G401.6 (cell line): Measurements from ENCODE around the gene MIGA2.
A peak's percentile ranks its signal among the peaks of the same experiment; 100 is the strongest.
"Not testable (repeated sequence)": the region's sequence is repeated elsewhere in the genome, so short reads cannot be mapped to it uniquely, and the experiment has no call there.

Experiments used
- FAIRE-seq: peaks from 2 replicates; lab custom pipeline; 2012; peaks lifted over from hg19 to GRCh38; lab: Jason Lieb, UNC

MIGA2 gene

DNA sequence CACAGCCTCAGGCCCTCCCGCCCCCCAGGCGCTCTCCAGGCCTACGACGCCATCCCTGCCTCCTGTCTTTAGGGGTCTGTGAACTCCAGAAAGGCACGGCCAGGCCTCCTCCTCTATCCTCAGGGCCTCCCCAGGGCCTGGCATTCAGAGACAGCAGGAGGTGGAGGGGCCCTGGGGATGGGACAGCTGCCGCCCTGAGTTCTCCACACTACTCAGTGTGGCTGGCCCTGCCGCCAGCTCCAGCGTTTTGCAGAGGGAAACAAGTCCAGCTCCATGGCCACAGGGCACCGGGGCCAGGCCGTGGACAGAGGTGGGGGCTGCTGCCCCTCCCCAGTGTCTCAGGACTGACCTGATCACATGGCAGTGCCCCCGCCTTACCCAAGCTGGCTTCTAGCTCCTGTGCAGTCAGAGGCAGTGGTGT is 24.7 kb upstream of the MIGA2 start:
- no peak for FAIRE-seq

GRCh38 chr9:129012343-129012742 is 24.1 kb upstream of the MIGA2 start:
- no peak for FAIRE-seq

- no peak for FAIRE-seq
Observed at GRCh38 chr9:129012893-129013448, 23.5 kb upstream of the MIGA2 start.

- FAIRE-seq = no peak
Observed at GRCh38 chr9:129013674-129014073, 22.8 kb upstream of the MIGA2 start.

- FAIRE-seq = no peak
Observed at GRCh38 chr9:129014124-129014523, 22.3 kb upstream of the MIGA2 start.

DNA sequence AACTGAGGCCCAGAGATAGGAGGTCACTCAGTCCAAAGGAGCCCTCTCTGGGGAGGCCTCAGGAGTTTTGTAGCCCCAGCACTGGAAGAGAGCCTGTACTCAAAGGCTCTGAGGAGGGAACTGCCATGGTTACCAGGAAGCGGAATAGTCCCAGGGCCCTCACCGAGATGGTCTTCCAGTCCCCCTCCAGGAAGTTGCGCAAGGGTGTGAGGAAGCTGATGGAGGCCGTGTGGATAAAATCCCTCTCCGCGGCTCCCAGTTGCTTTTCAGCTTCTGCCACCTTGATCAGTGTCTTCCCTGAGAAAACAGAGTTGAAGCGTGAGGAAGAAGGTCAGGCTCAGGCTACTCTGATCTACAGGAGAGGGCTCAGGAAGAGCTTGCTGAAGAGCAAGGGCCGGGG is 21.8 kb upstream of the MIGA2 start:
- FAIRE-seq = no peak

- no peak for FAIRE-seq
Observed at GRCh38 chr9:129021091-129021490, 15.3 kb upstream of the MIGA2 start.

DNA sequence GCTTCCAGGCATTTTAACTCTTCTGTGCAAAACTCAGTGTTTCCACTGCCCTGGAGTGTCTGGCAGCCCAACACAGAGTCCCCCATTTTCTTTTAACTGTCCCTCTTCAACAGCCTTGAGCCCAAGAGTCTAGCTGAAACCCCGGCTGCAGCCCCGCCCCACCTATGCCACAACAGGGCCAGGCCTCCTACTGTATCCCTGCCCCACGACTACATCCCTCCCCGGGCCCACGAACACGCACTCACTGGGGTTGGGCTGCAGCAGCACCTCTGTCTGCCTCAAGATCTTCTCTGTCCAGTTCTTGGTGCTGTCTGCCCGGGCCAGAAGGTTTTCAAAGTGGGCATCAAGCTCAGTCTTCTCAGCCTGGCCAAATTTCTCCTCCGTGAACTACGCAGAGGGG is 14.4 kb upstream of the MIGA2 start:
- FAIRE-seq = no peak

DNA sequence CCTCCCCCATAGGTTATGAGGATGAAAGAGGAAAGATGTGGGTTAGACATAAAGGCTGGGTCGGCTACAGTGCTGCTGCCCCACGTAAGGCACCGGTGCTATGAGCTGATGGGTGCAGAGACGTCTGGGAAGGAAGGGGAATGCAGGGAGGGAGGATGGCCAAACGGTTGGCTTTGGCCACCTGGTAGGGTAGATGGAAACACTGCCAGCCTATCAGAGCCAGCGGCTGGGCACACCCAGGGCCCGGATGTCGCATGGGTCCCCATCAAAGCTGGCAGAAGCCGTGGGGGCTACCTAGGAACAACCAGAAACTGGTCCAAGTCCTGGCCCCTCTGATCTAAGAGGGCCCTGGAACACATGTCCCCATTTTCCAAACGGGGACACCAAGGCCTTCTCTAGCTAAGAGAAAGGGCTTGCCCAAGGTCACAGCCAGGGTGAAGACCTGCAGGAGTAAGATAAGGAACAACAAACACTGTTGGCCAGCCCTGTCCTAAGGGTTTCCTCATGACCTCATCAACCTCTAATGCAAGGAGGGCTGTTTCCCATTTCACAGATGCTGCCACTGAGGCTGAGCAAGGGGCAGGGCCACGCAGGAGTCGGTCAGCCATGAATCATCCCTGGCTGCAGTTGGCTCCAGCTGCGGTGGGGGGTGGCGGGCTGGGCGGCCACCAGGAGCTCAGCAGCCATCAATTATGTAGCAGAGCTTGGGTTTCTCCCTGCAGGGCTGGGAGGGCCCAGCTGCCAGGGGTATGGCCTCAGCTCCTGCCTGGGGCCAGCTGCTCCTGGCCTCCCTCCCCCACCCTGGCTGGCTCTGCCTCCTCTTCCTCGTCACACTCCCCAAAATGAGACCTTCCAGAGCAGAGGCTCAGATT is 13.2 kb upstream of the MIGA2 start:
- no peak for FAIRE-seq

DNA sequence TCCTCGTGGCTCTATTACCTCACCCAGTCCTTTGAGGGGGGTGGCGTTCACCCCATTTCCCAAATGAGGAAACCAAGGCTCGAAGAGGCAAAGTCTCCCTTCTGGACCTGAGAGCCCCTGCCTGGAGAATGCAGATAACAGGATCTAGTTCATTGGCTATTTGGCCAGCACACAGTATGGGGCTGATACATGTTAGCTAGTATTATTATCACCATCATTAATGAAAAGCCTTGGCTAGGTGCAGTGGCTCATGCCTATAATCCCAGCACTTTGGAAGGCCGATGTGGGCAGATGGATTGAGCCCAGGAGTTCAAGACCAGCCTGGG is 12.6 kb upstream of the MIGA2 start:
- FAIRE-seq = no peak

GRCh38 chr9:129026442-129027223 is 9.8 kb upstream of the MIGA2 start:
- no peak for FAIRE-seq

- FAIRE-seq = no peak
Observed at GRCh38 chr9:129027224-129027684, 9.2 kb upstream of the MIGA2 start.

DNA sequence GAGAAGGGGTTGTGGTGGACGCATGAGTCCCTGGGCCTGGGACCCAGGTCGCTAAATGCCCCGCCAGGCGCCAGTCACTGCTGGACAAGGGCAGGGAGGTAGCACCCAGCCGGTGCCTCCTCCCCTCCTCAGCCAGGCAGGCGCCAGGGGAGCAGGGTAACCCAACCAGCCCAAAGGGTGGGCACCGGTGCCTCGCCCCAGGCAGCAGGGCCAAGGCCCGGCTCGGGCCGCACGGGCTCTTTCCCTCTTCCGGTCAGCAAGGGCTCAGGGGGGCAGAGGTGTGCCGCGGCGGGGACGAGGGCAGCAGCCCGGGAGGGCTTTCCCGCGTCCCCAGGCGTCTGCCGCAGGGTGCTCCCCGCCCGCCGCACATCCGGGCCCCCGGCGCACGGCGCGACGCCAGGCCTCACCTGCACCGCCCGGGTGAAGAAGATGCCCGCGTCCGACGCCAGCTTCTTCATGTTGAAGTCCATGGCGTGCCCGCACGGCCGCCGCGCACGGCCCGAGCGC is 8.7 kb upstream of the MIGA2 start:
- FAIRE-seq = no peak

DNA sequence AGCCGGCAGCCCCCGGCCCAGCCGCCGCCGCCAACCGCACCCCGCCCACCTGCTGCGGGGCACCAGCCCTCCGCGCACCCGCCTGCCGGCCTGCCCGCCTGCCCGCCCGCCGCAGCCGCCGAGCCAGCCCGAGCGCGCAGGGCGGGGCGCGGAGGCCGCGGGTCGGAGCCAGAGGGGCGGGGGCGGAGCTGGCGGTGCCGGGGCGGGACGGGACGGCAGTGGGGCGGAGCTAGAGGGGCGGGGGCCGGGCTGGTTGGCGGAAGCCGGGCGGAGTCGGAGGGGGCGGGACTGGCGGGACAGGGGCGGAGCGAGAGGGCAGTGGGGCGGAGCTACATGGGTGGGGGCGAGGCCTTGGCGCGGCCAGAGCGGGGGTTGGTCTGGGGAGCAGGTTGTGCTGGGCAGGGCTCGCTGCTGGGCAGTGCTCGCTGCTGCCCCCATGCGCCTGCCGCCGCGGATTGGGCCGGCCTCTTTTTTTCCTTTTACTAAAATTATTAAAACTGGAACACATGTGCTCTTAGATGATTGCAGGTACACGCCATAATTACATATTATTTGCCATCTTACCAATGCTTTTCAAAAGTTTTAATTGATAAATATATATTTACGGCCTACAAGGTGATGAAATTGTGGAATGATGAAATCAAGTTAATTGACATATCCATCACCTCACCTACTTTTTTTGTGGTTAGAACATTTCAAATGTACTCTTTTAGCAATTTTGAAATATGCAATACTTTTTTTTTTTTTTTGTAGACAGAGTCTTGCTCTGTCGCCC is 8.0 kb upstream of the MIGA2 start, which contains the start of gene SH3GLB2:
SH3GLB2 (minus strand) TSS at position 140 of the 775 bp plus-strand sequence. CDS start 177 bp downstream, outside the sequence.
- peak; percentile 37 for FAIRE-seq

- no peak for FAIRE-seq
Observed at GRCh38 chr9:129030191-129030590, 6.2 kb upstream of the MIGA2 start.

GRCh38 chr9:129031514-129031913 is 4.9 kb upstream of the MIGA2 start:
- FAIRE-seq = no peak

- no peak for FAIRE-seq
Observed at GRCh38 chr9:129032541-129033159, 3.8 kb upstream of the MIGA2 start.

DNA sequence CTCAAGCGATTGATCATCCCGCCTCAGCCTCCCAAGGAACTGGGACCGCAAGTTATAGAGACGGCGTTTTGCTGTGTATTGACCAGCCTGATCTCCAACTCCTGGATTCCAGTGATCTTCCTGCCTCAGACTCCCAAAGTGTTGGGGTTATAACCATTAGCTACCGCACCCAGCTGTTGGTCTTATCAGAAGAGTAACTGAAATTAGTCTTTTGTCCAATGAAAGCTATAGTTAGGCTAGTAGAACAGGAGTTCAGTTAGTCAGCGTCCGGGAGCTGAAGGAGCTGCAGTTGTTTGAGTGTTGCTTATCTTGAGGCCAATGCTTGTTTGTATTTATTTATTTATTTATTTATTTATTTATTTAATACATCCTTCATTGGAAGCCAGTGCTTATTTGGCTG is 3.2 kb upstream of the MIGA2 start:
- FAIRE-seq = no peak

GRCh38 chr9:129035838-129036237 is 588 bp upstream of the MIGA2 start:
- FAIRE-seq = not testable (repeated sequence)

DNA sequence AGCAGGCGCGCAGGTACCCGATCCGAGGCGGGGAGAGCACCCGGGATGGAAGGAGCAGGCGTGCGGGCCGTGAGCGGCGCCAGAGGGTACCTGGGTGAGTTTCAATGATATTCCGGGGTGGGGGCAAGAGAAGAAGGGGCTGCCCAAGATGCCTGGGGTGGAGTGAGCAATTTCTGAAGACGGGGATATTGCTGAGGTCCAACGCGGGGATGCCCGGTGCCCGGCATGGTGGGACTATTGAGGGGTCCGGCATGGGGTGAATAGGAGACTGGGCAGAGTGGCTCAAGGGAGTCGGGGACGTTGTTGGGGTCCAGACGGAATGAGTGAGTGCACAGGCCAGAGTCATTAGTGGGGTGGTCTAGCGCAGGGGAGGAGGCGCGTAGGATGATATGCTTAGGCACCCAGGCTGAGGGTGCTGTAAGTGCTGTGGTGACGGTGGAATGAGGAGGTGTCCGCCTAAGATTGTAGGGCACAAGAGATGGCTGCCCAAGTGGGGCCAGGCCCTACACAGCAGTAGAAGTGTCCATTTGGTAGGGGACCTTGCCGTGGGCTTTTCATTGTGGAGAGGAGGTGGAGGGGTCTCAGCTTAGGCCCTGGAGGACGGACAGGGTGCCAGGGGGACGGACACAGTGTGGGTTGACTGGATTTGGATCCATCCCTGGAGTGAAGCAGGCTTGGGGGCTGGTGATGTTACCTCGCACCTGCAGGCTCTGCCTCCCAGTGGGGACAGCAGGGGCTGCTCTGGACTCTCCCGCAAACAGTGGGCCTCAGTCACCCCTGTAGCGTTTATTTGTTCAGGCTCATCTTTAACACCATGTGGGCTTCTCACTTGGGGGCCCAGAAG is 719 bp downstream of the MIGA2 start:
- FAIRE-seq = no peak

GRCh38 chr9:129037767-129038098 is 1.3 kb downstream of the MIGA2 start:
- FAIRE-seq = no peak
